Tibial nerve (tissue), 4 donors: ENCODE measurements around the gene GULP1. TPM values are rescaled to one million over a fixed set of nuclear protein-coding genes. Genes with fewer than 3 reads are reported as not detected.

Experiments used
- DNase-seq, 2 donors: peaks; one replicate each; pipeline ENCODE4 v3.0.0-alpha.2; 2019; ENCODE audit warnings: low spot score in 2 of 2
- H3K27ac ChIP-seq, 4 donors: fragments of 200-600 bp; sonication (generic) in 3 of 4; one replicate each; pipeline ENCODE4 v1.5.1; 2017 to 2019; ENCODE audit warnings: mild to moderate bottlenecking in 1 of 4
- H3K27me3 ChIP-seq, 2 donors: fragments of 200-600 bp; sonication (generic) in 1 of 2; one replicate each; pipeline versions ENCODE4 v1.5.1 to v1.6.0; 2017 to 2019
- H3K36me3 ChIP-seq, 3 donors: fragments of 200-600 bp; sonication (generic); one replicate each; pipeline ENCODE4 v1.5.1; 2018 to 2019
- H3K4me1 ChIP-seq, 4 donors: fragments of 200-600 bp; sonication (generic) in 3 of 4; one replicate each; pipeline ENCODE4 v1.5.1; 2017 to 2019
- H3K4me3 ChIP-seq, 4 donors: fragments of 200-600 bp; sonication (generic) in 3 of 4; one replicate each; pipeline ENCODE4 v1.5.1; 2017 to 2019; ENCODE audit warnings: mild to moderate bottlenecking in 1 of 4, moderate library complexity in 1 of 4
- H3K9me3 ChIP-seq, 4 donors: fragments of 200-600 bp; sonication (generic) in 3 of 4; one replicate each; pipeline ENCODE4 v1.5.1; 2017 to 2019
- CTCF ChIP-seq, 5 experiments: fragments of 200-600 bp in 3 of 5; fragments of 450-650 bp in 2 of 5; sonication (generic) in 3 of 5; IDR thresholded peaks; one replicate each; pipeline ENCODE4 v1.5.1; 2016 to 2019; ENCODE audit warnings: antibody characterized with exemption in 5 of 5, mild to moderate bottlenecking in 3 of 5, moderate library complexity in 2 of 5
- EP300 ChIP-seq, 2 donors: sonication (generic); formaldehyde crosslinking; IDR thresholded peaks; one replicate each; pipeline ENCODE4 v1.6.1; 2017; ENCODE audit warnings: antibody characterized with exemption in 2 of 2, mild to moderate bottlenecking in 1 of 2
- POLR2A ChIP-seq, 2 donors: fragments of 450-650 bp; IDR thresholded peaks; one replicate each; pipeline ENCODE4 v1.6.1; 2017; ENCODE audit warnings: antibody characterized with exemption in 2 of 2, mild to moderate bottlenecking in 2 of 2, moderate library complexity in 2 of 2
- WGBS, 2 donors: methylation state at CpG; one replicate each; pipeline ENCODE4 v1.1.5; 2018; 5-methylcytosine and 5-hydroxymethylcytosine counted together
- total RNA-seq, 4 donors: library from RNA; depleted of rRNA; stranded (reverse); fragments of >200 nt; gene quantifications; one replicate each; pipeline ENCODE4 v1.1.0, GENCODE V29; 2016

Gene GULP1
- total RNA-seq, 4 donors from 2014 or later = 63.4 to 89.2 (median 78.1) TPM

GRCh38 chr2:188492751-188493150, 201.1 kb downstream of the GULP1 start:
- Histone ChIP-seq H3K4me1 (peaks cover 0 to 5% (median 0%) of the 10 kb centered on the region in 4 donors), H3K27me3 (no peaks in the 10 kb centered on the region), H3K4me3 (no peak overlapping the region), H3K9me3 (no peaks in the 10 kb centered on the region), H3K27ac (no peak overlapping the region), H3K36me3 (no peaks in the 10 kb centered on the region)
- no peak for DNase-seq
- no peak for TF ChIP-seq POLR2A (IDR thresholded peaks at IDR 0.05)
- no peak for TF ChIP-seq EP300 (IDR thresholded peaks at IDR 0.05)
- no peak for TF ChIP-seq CTCF (IDR thresholded peaks at IDR 0.05)
- WGBS, 2 donors = 90 to 93% methylated on average over 4 of the region's 4 CpGs

- no peaks in the 10 kb centered on the region for H3K36me3 ChIP-seq
- H3K27me3 ChIP-seq = no peaks in the 10 kb centered on the region
- TF ChIP-seq POLR2A (IDR thresholded peaks at IDR 0.05) = no peak
- no peak for TF ChIP-seq EP300 (IDR thresholded peaks at IDR 0.05)
- no peaks in the 10 kb centered on the region for H3K9me3 ChIP-seq
- no peak for DNase-seq
- no peak overlapping the region for H3K4me3 ChIP-seq
- H3K27ac ChIP-seq = no peak overlapping the region
- H3K4me1 ChIP-seq = peaks cover 0 to 5% (median 0%) of the 10 kb centered on the region in 4 donors
These were observed 203.2 kb downstream of the GULP1 start for GRCh38 chr2:188494906-188495305.

GRCh38 chr2:188495969-188496431, 204.3 kb downstream of the GULP1 start:
- H3K36me3 ChIP-seq = no peaks in the 10 kb centered on the region
- no peak overlapping the region for H3K4me3 ChIP-seq
- no peak for DNase-seq
- peaks cover 0 to 5% (median 0%) of the 10 kb centered on the region in 4 donors for H3K4me1 ChIP-seq
- H3K9me3 ChIP-seq = no peaks in the 10 kb centered on the region
- no peaks in the 10 kb centered on the region for H3K27me3 ChIP-seq
- H3K27ac ChIP-seq = no peak overlapping the region
- 59 to 70% methylated on average over 2 of the region's 2 CpGs for WGBS, 2 donors
- TF ChIP-seq POLR2A (IDR thresholded peaks at IDR 0.05) = no peak
- no peak for TF ChIP-seq EP300 (IDR thresholded peaks at IDR 0.05)
- no peak for TF ChIP-seq CTCF (IDR thresholded peaks at IDR 0.05)

GRCh38 chr2:188497726-188498125, 206.1 kb downstream of the GULP1 start:
- Histone ChIP-seq H3K36me3 (no peaks in the 10 kb centered on the region), H3K27ac (no peak overlapping the region), H3K9me3 (no peaks in the 10 kb centered on the region), H3K4me1 (peaks cover 0 to 5% (median 0%) of the 10 kb centered on the region in 4 donors), H3K27me3 (no peaks in the 10 kb centered on the region), H3K4me3 (no peak overlapping the region)
- no peak for DNase-seq
- WGBS, 2 donors = 84 to 97% methylated on average over 1 of the region's 1 CpG
- TF ChIP-seq POLR2A (IDR thresholded peaks at IDR 0.05) = no peak
- no peak for TF ChIP-seq CTCF (IDR thresholded peaks at IDR 0.05)
- no peak for TF ChIP-seq EP300 (IDR thresholded peaks at IDR 0.05)

GRCh38 chr2:188503975-188504374, 212.3 kb downstream of the GULP1 start:
- DNase-seq = no peak
- no peaks in the 10 kb centered on the region for H3K36me3 ChIP-seq
- H3K27ac ChIP-seq = no peak overlapping the region
- no peak overlapping the region for H3K4me3 ChIP-seq
- TF ChIP-seq POLR2A (IDR thresholded peaks at IDR 0.05) (no peak), EP300 (IDR thresholded peaks at IDR 0.05) (no peak), CTCF (IDR thresholded peaks at IDR 0.05) (no peak)
- no peaks in the 10 kb centered on the region for H3K27me3 ChIP-seq
- H3K4me1 ChIP-seq = peaks cover 0 to 11% (median 0%) of the 10 kb centered on the region in 4 donors
- no peaks in the 10 kb centered on the region for H3K9me3 ChIP-seq
- WGBS, 2 donors = 25 to 29% methylated on average over 1 of the region's 1 CpG

GRCh38 chr2:188506843-188507242, 215.2 kb downstream of the GULP1 start:
- 65 to 88% methylated on average over 1 of the region's 1 CpG for WGBS, 2 donors
- no peaks in the 10 kb centered on the region for H3K27me3 ChIP-seq
- no peaks in the 10 kb centered on the region for H3K9me3 ChIP-seq
- H3K4me1 ChIP-seq = peaks cover 0 to 21% (median 0%) of the 10 kb centered on the region in 4 donors
- TF ChIP-seq CTCF (IDR thresholded peaks at IDR 0.05) (no peak), EP300 (IDR thresholded peaks at IDR 0.05) (no peak), POLR2A (IDR thresholded peaks at IDR 0.05) (no peak)
- H3K4me3 ChIP-seq = no peak overlapping the region
- no peak overlapping the region for H3K27ac ChIP-seq
- DNase-seq = no peak
- no peaks in the 10 kb centered on the region for H3K36me3 ChIP-seq
